Measurements from ENCODE around the gene LRRC56.
A peak's percentile ranks its signal among the peaks of the same experiment; 100 is the strongest.
"Not testable (repeated sequence)": the region's sequence is repeated elsewhere in the genome, so short reads cannot be mapped to it uniquely, and the experiment has no call there.

Gene LRRC56

GRCh38 chr11:571802-572185 lies 34.5 kb downstream of the LRRC56 start:
- no peak for DNase-seq (ENCODE audit: insufficient read length, low spot score)
- no peak for FAIRE-seq
- no peak for TF ChIP-seq POLR2A (IDR thresholded peaks at IDR 0.05; ENCODE audit: low read depth, low read length)

DNA sequence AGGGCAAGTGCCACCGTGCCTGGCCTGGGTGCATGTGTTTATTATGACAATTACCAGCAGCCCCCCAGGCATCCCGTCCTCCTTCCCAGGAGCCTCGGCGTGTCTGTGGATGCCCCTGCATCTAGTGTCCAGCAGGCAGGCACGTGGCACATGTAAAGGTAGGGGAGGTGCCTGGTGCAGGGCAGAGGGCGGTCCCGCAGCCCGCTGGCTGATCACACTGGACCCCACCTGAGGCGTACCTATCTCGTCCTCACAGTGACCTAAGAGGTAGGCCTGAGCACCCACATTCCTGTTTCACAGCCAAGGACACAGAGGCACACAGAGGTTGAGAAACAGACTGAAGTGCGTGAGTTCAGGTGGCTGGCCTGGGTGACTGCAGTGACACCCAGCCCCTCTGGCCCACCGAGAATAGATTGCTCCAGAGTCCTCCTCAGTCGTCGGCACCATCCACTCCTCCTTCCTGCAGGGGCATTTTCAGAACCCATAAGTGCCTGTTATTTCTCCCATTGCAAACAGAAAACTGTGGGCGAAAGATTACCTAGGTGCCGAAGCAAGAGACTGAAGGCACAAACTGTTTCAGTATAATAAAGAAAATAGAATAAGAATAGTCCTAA lies 35.9 kb downstream of the LRRC56 start:
- DNase-seq (ENCODE audit: insufficient read length, low spot score) (no peak), FAIRE-seq (no peak)
- no peak for TF ChIP-seq POLR2A (IDR thresholded peaks at IDR 0.05; ENCODE audit: low read depth, low read length)

GRCh38 chr11:574031-574570 lies 36.8 kb downstream of the LRRC56 start:
- not testable (repeated sequence) for FAIRE-seq; DNase-seq (ENCODE audit: insufficient read length, low spot score)

DNA sequence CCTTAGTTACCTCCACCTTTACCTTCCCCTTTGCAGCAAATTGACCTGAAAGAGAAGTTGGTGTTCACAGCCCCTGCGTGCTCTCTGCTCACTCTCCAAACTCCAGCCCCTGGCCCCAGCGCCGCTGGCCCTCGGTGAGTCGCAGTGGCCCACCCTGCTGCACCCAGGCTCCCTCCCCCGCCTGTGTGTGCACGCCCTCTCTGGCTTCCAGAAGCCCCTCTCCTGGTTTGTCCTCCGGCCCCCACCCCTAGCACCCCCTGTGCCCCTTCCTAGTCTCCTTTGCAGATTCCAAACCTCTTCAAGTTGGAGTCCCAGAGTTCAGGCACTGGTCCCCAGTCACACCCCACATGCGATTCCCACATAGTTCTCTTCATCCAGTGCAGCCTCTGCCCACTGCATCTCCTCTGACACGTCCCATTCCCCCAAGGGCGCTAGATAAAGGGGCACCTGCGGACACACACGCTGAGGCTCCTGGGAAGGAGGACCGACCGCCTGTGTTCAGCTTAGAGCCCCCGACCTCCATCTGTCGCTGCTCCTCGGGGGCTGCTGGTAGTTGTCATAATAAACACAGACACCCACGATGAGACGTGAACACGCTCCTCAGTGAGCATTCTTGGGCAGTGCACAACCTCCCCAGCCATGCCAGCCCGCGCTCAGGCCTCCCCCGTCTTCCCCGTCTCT lies 37.4 kb downstream of the LRRC56 start:
- DNase-seq (ENCODE audit: insufficient read length, low spot score) (no peak), FAIRE-seq (no peak)
- no peak for TF ChIP-seq POLR2A (IDR thresholded peaks at IDR 0.05; ENCODE audit: low read depth, low read length)

DNA sequence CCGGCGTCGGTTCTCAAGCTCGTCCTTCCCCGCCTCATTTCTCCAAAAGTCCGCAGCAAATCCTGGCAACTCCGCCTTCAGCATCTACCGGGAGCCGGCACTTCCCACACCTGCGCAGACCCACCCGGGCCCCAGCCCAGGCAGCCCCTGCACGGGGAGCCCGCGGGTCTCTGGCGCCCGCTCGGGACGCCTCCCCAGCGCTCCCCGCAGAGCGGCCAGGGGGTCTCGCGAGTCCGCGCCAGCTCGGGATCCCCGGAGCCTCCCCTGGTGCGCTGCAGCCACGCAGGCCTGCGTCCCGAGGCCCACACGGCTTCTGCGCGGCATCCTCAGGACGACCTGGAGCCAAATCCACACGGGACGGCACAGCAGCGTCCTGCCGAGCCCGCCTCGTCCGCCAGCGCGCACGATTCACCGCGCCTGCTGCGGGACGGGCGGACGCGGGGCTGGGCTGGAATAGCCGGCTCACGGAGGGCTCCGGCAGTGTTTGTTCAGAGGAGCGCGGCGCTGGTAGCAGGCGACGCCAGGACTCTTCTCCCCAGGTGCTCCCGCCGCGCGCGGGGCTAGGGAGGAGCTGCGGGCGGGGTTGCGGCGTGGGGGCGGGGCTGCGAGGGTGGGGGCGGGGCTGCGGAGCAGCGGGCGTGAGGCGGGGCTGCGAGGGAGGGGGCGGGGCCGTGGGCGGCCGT lies 38.1 kb downstream of the LRRC56 start:
- FAIRE-seq (no peak), DNase-seq (ENCODE audit: insufficient read length, low spot score) (peak; percentile 84)
- peak; percentile 59 for TF ChIP-seq POLR2A (IDR thresholded peaks at IDR 0.05; ENCODE audit: low read depth, low read length)

GRCh38 chr11:575996-576768 lies 38.9 kb downstream of the LRRC56 start, which contains the start of gene PHRF1:
TSS of gene PHRF1 (plus strand) at chr11:576470. CDS start at chr11:581513, 5,043 bp downstream.
- FAIRE-seq, result no peak

DNA sequence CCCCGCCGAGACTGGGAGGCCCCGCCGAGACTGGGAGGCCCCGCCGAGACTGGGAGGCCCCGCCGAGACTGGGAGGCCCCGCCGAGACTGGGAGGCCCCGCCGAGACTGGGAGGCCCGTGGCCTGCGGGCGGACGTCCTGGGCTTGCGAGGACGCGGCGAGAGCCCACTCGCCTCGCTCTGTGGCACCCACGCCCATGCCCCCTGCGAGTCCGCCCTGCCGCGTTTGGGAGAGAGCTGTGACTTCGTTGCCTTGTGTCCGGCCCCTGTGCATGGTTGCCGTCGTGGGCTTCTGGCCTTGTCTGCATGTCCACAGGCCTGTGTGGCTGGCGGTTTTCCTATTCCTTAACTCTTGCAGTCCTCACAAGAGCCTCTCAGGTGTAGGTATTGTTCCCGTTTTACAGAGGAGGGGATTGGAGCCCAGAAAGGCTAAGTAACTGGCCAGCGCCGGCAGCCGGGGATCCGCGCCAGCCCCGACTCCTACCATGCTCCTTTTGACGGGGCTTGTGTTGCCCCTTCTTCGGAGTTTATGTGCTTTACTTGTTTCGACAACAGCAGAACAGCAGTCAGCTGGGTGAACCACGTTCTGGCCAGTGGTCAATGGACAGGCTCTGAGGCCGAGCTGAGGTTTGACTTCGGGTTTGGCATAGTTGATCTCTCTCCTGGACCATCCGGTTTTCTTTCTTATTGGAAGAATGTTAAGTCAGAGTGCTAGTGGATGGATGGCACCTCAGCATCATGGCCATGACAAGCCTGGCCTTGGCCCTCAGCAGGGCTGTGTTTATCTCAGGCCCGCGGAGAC lies 39.7 kb downstream of the LRRC56 start:
- no peak for TF ChIP-seq POLR2A (IDR thresholded peaks at IDR 0.05; ENCODE audit: low read depth, low read length)
- no peak for DNase-seq (ENCODE audit: insufficient read length, low spot score)
- FAIRE-seq, result no peak

More at GRCh38 chr11:575996-576768, 38.9 kb downstream of the LRRC56 start, which contains the start of gene PHRF1:
- peak; percentile 99 for DNase-seq (ENCODE audit: insufficient read length, low spot score)
- TF ChIP-seq POLR2A (IDR thresholded peaks at IDR 0.05; ENCODE audit: low read depth, low read length), result peak; percentile 75

- no peak for TF ChIP-seq POLR2A (IDR thresholded peaks at IDR 0.05; ENCODE audit: low read depth, low read length)
- DNase-seq (ENCODE audit: insufficient read length, low spot score), result no peak
- no peak for FAIRE-seq
These were observed 40.2 kb downstream of the LRRC56 start for GRCh38 chr11:577611-577894.

DNA sequence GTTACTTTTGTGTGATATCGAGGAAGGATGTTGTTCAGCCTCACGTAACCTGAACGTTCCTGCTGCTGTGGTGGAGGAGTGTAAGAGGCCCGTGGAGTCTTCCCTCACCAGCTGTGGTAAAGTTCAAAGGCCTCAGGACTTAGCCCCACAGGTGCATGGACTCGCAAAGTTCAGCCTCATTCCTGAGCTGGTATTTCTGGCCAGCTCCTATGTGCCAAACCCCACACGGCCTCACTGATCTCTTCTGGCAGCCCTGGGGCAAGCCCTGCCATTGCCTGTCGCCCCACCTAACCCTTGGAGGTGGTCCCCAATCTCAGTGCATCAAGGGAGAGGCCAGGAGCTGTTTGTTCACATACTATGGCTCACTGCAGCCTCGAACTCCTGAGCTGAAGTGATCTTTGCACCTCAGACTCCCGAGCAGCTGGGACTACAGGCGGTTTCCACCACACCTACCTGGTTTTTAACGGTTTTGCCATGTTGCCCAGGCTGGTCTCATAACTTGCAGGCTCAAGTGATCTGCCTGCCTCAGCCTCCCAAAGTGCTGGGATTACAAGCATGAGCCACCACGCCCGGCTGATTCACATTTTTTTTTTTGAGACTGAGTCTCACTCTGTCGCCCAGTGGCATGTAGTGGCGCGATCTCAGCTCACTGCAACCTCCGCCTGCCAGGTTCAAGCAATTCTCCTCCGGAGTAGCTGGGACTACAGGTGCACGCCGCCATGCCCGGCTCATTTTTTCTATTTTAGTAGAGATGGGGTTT lies 41.1 kb downstream of the LRRC56 start:
- no peak for TF ChIP-seq POLR2A (IDR thresholded peaks at IDR 0.05; ENCODE audit: low read depth, low read length)
- no peak for DNase-seq (ENCODE audit: insufficient read length, low spot score)
- FAIRE-seq, result no peak

DNA sequence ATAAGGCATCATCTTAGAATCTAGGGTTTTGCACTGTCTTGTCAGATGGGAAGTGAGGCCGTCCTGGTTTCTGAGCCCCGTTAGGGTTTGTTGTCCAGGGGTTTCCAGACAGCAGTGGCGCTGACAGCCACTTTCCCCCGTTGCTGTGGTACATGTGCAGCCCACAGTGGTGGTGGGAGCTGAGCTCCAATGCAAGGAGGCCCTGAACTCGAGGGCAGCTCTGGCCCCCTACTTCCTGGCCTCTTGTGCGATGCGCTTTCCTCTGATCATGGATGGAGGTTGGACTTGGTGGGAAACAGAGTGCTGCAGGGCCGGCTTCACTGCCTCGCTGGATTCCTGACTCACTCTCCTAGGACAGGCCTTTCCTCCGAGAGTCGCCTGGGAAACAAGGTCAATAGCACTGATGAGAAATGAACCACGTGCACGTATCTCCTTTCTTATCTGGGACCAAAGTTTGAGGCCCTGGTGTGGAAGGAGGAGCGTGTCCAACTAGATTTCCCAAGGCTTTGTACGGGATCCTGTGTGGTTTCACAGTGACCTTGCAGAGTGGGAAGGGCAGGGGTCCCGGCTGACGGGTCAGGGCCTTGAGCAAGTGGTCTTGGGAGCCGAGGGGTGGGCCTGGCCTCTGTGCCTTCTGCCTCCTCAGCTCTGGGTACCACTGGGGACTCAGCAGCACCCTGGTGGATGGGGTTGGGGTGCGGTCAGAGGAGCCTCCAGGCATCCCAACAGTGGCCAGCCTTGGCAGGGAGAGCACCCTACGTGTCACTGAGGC lies 42.7 kb downstream of the LRRC56 start:
- DNase-seq (ENCODE audit: insufficient read length, low spot score), result no peak
- no peak for TF ChIP-seq POLR2A (IDR thresholded peaks at IDR 0.05; ENCODE audit: low read depth, low read length)
- no peak for FAIRE-seq

GRCh38 chr11:581342-581741 lies 44.0 kb downstream of the LRRC56 start:
- no peak for TF ChIP-seq POLR2A (IDR thresholded peaks at IDR 0.05; ENCODE audit: low read depth, low read length)
- no peak for FAIRE-seq
- DNase-seq (ENCODE audit: insufficient read length, low spot score), result no peak

DNA sequence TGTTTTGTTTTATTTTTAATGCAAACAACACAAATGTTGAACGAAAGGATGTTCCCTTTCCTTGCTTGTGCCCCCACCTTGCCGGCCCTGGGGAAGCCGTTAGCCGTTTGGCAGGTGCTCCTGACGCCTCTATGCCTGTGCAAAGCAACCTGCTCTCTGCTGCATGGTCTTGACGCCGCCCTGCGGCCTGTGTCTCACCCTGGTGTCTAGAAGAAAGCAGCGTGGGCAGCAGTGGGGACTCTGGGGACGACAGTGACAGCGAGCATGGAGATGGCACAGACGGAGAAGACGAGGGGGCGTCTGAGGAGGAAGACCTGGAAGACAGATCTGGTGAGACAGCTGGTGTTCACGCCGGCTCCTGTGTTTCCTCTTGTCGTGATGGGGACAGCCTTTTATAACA lies 44.4 kb downstream of the LRRC56 start:
- no peak for TF ChIP-seq POLR2A (IDR thresholded peaks at IDR 0.05; ENCODE audit: low read depth, low read length)
- DNase-seq (ENCODE audit: insufficient read length, low spot score), result no peak
- no peak for FAIRE-seq

Measured in H54 (cell line).